NCI-H748 (cell line): Measurements from ENCODE around the gene TRAF3IP1.
"Not testable (repeated sequence)": the region's sequence is repeated elsewhere in the genome, so short reads cannot be mapped to it uniquely, and the experiment has no call there.

Source experiments
- DNase-seq: peaks from one replicate; lab custom pipeline; 2025; ENCODE audit not compliant: unreplicated experiment; lab: John Stamatoyannopoulos, UW

TRAF3IP1 gene

DNA sequence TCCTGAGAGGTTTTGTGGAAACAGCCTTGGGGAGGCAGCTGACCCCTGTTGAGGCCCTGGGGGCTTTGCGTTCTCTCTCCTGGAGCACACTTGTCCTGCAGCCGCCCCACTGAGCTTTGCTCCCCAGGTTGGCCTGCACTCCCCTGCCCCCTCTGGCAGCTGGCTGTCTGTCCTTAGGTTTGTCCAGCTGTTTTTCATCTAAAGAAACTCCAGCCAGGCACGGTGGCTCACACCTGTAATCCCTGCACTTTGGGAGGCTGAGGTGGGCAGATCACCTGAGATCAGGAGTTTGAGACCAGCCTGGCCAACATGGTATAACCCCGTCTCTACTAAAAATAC, 84.9 kb downstream of the TRAF3IP1 start:
- DNase-seq = not testable (repeated sequence)

DNA sequence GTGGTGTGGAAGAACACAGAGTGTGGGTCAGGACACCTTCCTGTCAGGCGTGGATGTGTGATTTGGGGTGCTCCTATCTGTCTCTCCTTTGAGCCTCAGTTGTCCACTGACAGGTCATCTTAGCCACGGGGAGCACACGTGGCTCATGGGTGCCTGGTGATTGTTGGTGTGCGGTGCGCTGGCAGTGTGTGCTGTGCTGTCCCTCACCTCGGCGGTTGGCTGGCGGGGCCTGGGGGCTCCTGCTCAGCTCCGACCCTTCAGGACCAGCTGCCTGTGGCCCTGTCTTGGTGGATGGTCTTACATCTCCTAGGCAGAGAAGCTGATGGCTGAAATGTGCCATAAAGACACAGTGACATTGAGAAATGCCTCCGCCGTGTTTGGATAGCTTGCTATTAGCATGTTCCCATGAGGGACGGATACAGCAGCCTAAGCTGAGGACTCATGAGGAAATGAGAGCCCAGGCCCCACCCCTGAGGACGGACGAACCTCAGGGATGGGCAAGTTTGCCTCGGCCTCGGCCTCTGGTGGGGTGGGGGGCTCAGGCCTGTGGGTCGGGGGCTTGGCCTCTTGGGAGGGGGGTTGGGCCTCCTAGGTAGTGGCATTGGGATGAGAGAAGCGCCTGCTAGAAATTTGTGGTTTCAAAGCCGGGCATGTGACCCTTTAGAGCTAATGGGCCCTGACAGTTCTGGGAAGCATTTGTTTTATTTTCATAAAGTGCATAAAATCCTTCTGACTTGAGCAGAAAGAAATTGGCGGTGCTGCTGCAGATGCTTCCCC, 86.1 kb downstream of the TRAF3IP1 start:
- no peak for DNase-seq

DNA sequence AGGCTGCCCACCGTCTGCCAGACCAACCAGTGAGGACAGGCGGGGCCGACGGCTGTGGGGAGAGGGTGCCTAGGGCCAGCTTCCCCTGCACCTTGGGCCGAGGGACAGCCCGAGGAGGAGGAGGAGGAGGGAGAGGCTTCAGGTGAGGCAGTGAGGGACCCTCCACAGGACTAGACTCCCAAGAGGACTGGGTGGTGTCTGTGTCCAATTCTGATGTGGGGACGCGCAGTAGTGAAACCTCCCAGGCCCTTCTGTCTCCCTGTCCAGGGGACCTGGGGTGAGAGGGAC, 86.6 kb downstream of the TRAF3IP1 start:
- no peak for DNase-seq

DNA sequence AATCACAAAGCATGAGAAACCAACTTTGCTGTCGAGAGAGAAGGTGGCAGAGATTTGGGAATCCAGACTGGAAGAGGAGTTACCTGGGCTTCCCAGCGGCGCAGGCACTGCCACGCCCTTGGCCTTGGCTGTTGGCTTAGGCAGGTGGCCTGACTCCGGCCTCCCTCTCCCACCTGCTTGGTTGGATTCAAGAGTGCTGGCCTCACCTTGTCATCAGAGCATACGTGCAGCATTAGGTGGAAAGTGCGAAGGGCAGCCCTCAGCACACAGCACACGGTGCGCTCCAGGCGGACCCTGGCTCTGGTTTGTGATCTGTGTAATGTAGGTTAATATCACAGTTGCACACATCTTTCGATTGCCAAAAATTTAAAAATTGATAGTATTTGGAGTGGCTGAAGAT, 87.2 kb downstream of the TRAF3IP1 start:
- no peak for DNase-seq

DNA sequence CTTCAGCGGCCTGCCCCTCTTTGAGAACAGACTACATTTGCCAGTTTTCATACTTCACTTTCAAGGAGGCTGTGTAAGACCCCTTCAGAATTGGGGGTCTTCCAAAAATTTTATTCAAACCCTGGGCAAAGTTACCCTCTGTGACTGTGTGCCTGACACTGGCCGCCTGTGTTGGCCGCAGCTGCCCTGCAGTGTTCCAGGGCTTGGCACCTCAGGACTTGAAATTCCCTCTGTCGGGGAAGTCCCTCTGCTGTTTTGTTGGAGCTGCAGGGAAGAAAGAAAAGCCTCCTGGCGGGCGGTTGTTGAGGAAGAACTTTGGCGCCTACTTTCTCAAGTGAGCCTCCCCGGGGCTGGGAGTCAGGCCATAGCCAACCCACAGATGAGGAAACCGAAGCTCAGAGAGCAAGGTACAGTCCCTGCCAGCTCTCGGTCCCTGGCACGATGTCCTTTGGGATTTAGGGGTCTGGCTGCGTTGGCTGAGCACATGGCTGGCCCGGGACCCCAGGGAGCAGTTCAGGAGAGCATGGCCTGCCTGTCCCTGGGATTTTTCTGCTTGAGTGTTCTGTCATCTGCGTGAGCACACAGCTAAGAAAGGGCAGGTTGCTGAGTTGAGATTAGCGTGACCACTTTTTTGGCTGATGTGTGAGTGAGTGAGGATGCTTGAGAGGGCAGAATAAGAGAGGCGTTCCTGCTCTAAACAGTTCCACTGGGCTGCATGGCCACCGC, 88.5 kb downstream of the TRAF3IP1 start:
- no peak for DNase-seq

DNA sequence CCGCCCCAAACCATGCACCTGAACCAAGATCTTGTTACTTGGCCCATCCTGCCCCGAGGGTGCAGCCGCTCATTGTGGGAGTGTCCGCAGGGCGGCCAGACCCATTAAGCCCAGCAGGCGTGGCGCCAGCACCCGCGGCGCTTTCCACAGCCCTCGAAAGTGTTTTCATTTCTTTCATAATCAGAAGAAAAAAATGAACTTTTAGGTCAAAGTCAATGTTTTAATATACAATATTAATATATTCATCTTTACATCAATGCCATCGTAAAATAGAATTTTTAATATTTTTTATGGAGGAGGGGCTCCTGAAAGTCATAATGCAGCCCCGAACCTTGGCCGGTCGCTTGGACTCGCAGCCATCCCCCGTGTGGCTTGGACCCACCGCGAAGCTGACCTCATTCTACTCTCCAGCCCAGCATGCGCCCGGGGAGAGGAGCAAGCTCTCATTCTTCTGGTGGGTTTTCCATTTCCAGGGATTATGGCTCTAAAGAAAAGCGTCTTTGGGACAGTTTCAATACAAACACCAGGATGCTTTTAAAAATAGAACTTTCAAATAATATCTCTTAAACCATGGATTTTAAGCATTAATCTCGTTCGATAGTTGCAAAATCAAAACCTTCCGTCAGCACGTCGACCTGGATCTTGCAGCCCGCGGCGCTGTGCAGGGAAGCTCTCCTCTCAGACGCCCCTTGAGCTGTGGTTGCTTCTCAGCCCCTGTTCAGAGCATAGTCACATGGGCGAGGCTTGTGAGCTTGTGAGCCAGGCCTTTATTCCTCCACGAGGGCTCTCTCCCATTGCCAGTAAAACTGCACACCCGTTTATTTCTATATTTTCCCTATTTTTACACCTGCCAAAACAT, 89.3 kb downstream of the TRAF3IP1 start:
- DNase-seq = no peak

DNA sequence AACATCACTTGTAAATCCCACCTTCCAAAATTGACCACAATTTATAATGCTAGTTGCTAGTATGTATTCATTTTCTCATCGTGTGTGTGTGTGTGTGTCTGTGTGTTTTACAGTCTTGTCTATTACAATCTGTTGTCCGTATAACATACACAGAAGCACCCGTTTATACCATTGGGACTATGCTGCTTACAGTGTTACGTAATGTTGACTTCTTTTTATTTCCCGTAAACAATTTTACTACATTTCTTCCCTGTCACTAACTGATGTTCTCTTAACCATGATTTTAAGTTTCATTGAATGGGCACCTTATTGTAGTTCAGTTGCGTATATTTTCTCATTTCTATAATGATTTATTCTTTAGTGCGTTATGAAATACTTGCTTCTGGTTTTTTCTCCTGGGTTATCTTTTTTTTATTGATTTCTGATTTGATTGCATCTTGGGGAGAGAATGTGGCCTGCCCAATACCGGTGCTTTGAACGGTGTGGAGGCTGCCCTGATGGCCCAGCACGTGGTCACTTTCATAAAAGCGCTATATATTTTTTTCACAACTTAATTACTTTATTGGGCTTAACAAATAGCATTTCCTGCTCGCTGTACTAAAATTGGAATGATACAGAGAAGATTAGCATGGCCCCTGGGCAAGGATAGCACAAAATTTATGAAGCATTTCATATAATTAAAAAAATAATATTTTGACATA, 91.9 kb downstream of the TRAF3IP1 start:
- DNase-seq = no peak

DNA sequence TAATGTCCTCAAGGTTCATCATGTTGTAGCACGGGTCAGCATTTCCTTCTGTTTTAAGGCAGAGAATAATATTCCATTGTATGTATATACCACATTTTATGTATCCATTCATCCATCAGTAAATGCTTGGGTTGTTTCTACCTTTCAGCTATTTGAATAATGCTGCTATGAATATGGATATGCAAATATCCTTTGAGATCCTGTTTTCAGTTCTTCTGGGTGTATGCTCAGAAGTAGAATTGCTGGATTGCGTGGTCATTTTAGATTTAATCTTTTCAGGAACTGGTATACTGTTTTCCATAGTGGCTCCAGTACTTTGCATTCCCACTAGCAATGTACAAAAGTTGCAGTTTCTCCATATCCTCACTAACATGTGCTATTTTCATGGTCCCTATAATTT, 93.0 kb downstream of the TRAF3IP1 start:
- DNase-seq = no peak

DNA sequence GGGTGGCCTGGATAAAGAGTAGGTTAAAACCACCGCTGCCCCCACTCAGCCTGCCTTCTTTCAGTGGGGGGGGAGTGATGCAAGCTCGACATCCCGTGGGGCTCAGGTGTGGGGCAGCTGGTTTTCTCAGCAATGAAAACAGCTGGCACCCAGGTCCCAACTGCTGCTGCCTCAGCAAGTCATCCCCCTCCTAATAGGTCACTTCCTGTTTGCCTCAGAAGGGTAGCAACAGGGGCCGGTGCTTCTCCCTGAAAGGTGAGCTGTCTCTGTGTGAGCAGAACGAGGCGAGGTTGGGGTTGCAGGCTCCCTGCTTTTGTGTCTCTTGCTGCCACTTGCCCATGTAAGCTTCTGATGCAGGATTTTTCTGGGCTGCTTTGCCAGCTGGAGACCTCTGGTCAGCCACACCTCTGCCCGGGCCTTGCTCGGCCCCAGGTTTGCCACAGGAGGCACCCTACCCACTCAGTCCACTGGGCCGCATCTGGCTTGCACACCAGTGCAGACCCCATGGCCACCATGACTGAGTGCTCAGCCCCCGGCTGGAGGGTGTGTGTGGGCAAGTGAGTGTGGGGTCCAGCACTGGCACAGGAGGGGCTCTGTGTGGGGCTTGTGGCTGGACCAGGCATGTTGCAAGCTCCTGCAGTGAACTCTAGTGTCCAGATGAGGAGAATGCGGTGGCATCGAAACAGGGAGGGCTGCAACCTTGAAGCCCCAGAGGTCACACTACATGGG, 94.9 kb downstream of the TRAF3IP1 start:
- peak; percentile 34 for DNase-seq

DNA sequence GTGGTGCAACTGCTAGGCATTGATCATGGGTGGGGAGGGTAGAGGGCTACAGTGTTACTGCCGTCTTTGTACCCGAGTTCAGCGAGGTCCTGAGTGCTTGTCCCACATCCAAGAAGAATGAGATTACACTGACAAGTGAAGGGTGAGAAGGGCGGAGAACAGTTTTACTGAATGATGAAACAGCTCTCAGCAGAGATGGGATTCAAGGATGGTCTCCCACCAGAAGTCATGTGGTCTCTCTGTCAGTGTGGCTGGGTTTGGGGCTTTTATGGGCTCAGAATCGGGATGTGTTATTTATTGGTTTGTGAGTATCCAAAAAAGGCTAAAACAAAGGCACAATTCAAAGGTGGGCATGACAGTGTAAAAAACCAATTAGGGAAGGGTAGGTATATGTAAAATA, 95.6 kb downstream of the TRAF3IP1 start:
- DNase-seq = no peak

DNA sequence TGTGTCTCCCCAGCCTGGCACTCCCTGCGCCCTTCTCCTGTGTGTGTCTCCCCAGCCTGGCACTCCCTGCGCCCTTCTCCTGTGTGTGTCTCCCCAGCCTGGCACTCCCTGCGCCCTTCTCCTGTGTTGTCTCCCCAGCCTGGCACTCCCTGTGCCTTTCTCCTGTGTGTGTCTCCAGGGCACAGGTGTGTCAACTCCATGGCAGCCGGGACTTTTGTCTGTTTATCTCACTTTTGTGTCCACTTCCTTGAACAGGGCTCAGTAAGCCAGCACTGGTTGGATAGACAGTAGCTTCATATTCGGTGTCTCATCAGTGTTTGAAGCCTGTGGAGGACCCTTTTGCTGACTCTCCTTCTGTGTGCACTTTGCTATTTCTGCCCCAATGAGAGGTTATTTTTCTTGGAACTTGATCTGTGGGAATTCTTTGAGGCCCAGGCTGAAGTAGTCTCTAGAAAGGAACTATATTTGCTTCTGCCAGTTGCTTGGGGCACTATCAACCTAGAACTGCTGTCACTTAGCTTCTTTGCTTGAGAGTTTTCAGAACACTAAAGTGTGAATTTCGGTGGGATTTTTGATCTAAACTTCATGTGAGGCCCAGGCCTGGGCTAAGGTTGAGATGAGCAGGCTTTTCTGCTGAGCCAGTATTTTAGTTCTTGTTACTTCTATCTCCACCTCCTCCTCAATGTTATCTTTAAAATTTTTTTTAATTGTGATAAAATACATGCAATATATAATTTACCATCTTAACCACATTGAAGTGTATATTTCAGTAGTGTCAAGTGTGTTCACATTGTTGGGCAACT, 98.1 kb downstream of the TRAF3IP1 start:
- no peak for DNase-seq

DNA sequence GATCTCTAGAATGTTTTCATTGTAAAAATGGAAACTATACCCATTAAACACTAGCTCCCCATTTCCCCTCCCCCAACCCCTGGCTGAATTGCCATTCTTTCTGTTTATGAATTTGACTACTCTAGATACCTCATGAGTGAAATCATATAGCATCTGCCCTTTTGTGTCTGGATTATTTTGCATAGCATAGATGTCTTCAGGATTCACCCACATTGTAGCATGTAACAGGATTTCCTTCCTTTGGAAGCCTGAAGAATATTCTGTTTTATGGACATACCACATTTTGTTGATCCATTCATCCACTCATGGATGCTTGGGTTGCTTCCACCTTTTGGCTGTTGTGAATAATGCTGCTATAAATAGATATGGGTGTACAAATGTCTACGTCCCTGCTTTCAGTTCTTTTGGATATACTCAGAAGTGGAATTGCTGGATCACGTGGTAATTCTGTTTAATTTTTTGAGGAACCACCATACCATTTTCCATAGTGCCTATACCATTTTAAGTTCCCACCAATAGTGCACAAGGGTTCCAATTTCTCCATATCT, 98.8 kb downstream of the TRAF3IP1 start:
- no peak for DNase-seq

DNA sequence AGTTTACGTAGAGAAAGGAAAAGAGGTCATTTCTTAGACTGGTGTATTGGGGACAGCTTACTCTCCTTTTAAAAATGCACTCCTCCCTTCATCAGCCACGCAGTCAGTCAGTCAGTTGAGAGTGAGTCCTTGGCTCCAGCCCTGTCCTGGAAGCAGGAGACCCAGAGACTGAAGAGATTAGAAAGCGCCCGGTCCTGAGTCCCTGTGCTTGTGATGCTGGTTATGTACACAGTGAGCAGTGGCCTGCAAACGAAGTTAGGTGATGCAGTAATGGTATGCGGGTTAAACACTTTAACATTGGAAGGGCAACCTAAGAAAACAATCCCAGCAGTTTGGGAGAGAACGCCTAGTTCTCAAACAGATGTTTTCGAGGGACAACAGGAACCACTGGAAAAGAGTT, 100.1 kb downstream of the TRAF3IP1 start:
- no peak for DNase-seq

DNA sequence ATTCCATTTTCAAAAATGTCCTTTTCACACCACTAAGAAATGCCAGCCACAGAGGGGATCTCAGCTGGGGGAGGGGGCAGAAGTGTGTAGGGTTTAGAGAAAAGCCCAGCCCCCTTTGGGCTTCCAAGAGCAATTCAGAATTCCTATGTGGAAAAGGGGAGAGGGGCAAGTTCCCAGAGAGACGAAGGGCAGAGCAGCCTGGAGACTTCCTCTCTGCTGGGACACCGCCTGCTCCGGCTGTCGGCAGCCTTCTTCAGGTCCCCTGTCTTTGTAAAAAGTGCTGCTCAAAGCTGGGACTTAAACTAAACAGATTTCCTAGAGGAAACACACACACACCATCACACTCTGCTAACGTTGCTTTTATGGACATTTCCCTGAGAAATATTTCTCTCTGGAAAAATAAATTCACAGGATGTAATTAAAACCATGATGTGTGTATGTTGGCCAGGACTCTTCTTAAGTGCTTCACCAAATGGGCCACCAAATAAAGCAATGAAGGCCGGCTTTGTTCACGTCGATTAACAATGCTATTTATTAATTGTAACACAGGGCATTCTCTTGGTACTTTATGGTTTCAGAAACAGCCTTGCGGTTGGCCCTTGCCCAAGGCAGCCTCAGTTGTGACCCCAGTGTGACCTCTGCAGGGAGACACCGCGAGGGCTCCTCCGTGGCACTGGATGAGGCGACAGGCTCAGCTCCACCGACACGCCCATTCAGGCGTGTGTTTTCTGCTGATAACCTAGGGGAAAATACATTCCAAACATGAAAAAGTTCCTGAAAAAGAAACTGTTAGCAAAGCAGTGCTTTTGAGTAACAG, 100.8 kb downstream of the TRAF3IP1 start:
- no peak for DNase-seq

DNA sequence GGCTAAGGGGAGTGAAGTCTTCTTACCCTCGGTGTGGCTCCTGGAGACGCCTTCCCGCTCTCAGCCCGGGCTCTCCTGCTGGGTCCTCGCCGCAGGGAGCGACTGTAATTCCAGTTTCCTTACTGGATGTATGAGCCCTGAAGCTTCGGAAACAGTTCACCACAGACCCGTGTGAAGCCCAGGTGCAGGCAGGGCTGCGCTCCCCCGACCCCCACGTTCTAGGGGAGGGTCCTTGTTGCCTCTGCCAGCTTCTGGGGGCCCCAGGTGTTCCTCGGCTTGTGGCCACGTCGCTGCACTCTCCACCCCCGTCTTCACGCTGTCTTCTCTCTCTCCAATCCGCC, 101.3 kb downstream of the TRAF3IP1 start:
- DNase-seq = no peak

DNA sequence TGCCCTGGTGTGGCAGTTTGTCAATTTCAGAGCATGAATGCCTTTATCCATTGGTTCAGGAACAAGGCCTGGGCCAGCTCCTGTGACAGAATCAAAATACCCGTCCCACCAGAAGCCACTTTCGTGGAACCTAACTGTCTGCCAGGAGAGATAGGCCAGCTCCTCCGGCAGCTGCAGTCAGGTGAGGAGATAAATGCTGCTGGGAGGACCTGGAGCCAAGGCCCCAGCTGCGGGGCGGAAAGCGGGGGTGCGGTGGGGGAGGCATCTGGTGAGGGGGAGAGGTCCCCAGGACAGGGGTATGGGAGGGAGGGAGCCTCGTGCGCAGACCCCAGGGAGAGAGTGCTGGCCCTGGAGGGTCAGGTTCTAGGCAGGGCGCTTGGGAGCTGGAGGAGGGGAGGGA, 102.0 kb downstream of the TRAF3IP1 start:
- no peak for DNase-seq

DNA sequence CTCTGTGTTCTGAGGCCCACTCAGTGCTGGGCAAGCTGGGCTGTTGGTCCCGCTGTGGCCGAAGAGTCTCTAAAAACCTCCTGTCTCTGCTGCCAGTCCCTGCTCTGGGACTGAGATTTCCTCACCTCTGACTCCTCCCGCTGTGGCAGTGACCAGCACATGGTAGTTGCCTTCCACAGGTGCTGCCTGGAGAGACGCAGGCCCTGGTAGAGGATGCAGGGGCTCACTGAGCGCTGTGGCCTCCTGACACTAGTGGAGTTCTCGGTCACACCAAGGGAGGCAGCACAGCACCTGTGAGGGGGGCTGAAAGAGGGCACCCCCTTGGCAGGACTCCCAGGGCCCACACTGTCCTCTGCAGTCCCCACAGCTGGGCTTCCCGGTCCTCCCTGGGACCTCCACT, 102.6 kb downstream of the TRAF3IP1 start:
- DNase-seq = no peak

DNA sequence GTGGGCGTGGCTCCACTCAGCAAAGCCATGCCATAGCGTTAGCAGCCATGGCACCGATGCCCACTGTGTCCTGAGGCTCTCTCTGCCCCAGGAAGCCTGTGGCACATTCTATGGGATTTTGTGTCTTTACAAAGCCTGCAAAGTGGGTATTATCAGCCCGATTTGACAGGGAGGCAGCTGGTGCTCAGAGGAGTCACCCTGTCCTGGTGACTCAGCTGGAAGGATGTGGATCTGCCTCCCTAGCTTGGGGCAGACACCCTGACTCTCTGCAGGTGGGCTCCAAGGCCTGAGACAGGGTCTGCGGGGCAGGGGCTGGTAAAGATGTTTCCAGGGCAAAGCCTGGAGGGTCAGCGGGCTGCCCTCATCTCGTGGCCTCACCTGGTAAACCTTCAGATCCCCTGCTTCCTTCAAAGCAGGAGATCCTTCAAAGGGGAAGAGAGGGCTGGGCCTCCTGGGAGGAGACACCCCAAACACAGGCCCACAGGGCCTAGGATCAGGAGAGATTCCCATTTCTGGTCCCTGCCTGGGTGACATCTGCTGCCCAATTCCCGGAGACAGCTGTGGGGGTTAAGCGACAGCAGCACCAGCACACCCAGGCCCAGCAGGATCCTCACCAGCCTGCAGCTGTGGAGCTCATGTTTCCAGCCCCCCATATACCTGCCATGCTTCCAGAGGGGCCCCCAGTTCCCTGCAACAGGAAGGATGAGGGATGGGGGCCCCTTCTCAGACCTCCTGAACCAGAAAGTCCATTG, 103.4 kb downstream of the TRAF3IP1 start:
- no peak for DNase-seq
